ACHN (cell line): ENCODE results near the gene PRKN.
A peak's percentile ranks its signal among the peaks of the same experiment; 100 is the strongest.

Source experiments
- DNase-seq: peaks from one replicate; pipeline ENCODE4 v3.0.0-alpha.2; 2015
- in situ Hi-C: cut with HindIII; loops from 2 replicates; pipeline ENCODE4 v1.10.0; 2017; ENCODE audit warnings: low sequenced_read_pairs, low pct_ligation_motif_present, low pct_unique_long_range_greater_than_20kb

PRKN gene

GRCh38 chr6:161429921-161430490 lies 1297.6 kb downstream of the PRKN start:
- DNase-seq: peak; percentile 27
- in situ Hi-C loops: no loop called here

- DNase-seq: no peak
- in situ Hi-C loops: no loop called here
Observed at GRCh38 chr6:161424421-161424820, 1303.1 kb downstream of the PRKN start.

- in situ Hi-C loops: no loop called here
- no peak for DNase-seq
Observed at GRCh38 chr6:161422710-161423680, 1304.6 kb downstream of the PRKN start.

DNA sequence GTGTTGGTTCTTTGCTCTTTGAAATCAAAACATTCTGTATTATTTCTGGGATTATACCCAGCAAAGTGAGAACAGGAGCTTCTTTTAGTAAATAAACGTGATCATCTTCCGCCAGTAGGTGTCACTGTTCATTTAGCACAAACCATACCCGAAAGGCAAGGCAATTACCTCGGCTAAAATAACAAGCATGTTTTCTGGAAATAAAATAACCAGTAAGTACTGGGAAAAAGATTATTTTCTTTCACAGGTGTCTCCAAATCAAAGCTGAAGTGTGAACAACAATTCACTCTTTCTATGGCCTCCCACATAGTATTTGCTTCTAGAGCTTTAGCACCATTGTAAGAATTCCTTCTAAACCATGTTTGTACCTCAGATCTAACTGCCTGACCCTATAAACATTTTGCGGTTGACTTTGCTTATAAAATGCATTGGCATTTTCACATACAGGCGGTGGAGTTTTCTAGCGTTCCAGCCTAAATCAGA lies 1309.1 kb downstream of the PRKN start:
- in situ Hi-C loops: no loop called here
- DNase-seq: peak; percentile 79

DNA sequence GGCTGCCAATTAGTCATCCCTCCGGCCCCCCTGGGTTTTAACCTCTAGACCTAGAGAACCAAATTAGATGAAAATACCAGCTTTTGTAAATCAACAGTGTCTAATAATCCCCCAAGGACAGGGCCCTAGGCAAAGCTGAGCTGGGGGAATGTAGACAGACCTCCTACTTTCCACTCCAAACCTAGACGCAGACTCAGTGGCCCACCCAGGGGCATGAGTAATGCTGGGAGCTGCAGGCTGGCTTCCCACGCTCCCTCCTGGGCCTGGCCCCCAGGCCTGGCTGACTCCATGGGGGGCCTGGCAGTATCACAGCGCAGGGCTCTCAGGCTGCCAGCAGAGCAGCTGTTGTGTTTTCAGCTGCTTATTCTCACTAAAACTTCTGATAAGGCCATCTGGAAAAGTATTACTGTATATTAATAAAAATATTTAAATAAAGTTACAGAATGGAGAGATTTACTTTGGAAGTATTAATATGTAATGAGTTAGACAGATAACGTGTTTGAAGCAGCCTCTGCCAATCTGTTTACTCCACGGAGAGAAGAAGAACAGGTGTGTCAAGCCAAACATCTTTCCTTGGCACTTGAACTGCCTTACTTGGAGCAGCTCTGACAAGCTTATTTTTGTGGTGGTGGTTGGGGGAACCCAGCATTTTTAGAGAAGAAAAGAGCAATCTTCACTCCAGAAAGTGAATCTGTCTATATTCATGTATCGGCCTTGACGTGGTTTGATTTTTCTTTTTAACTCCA lies 1309.7 kb downstream of the PRKN start:
- DNase-seq: peak; percentile 46
- in situ Hi-C loops: no loop called here

DNA sequence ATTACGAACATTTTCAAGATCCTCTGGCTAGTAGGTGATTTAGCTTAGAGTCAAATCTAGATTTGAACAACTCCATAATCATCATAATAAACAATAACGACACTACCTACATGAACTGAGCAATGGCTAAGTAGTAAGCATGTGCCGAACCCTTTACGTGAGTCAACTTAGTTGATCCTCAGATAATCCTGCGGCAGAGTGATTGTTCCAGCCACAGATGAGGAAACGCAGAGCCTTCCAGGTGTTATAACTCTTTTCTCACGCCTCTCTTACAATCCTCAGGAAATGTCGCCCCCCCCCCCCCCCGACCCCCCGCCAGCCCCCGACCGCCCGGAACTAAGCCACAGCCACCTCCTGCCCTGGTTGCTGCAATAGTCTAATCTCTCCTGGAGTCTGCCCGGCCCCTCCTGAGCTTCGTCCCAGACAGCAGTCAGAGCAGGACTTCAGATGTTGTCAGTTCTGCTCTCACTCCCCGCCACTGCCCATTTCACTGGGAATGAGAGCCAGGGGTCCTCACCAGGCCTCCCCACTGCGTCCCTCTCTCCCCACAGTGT lies 1312.2 kb downstream of the PRKN start:
- in situ Hi-C loops: no loop called here
- DNase-seq: no peak

GRCh38 chr6:161414707-161415106 lies 1312.9 kb downstream of the PRKN start:
- DNase-seq: no peak
- in situ Hi-C loops: no loop called here

GRCh38 chr6:161414180-161414579 lies 1313.4 kb downstream of the PRKN start:
- no peak for DNase-seq
- in situ Hi-C loops: no loop called here

DNA sequence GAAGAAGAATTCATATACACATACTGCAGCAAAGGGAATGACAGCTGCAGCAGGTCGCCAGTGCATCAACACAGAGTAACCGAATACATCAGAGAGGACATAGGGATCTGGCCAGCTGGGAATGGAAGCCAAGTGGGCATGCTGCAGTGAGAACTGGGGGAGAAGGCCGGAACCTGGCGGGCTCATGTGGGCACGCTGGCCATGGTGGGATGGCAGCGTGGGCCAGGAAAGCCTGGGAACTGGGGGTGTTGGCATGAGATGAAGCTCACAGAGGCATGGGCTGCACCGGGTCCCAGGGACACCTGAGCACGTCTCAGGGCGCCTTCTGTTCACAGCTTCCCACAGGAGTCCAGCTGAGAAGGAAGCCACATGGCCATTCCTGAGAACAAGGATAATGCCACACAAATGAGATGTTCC lies 1314.2 kb downstream of the PRKN start:
- in situ Hi-C loops: no loop called here

GRCh38 chr6:161412795-161413194 lies 1314.8 kb downstream of the PRKN start:
- DNase-seq: no peak
- in situ Hi-C loops: no loop called here

More for the DNA sequence above, 1314.2 kb downstream of the PRKN start:
- no peak for DNase-seq

DNA sequence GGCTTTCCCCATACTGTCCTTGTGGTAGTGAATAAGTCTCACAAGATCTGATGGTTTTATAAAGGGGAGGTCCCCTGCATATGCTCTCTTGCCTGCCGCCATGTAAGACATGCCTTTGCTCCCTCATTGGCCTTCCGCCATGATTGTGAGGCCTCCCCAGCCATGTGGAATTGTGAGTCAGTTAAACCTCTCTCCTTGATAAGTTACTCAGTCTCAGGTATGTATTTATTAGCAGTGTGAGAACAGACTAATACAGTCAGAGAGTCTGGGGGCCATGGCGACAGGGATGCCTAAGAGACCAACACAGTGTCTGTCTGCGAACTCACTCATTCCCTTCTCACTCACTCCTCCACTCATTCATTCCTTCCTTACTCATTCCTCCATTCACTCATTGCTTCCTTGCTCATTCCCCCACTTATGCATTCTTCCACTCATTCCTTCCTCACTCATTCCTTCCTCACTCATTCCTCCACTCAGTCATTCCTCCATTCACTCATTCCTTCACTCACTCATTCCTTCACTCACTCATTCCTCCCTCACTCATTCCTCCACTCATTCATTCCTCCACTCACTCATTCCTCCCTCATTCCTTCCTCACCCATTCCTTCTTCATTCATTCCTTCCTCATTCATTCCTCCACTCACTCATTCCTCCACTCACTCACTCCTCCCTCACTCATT lies 1316.2 kb downstream of the PRKN start:
- DNase-seq: peak; percentile 12
- in situ Hi-C loops: no loop called here

DNA sequence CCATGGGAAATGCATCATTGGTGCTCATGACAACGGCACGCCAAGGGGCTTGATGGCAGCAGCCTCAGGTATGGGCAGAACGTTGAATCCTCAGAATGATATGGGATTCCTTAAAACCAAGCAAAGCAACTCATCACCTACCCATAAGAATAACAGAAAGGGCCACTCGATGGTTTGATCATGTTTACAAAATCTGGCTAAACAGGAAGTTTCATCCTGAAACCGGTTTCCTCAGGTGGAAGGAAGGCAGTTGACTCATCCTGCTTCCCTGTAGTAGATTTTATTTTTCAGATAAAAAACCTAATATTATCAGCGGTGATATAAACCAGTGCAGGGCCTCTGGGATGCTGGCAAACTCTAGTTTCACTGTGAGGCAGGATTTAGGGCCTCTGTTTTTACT lies 1316.8 kb downstream of the PRKN start:
- in situ Hi-C loops: no loop called here

DNA sequence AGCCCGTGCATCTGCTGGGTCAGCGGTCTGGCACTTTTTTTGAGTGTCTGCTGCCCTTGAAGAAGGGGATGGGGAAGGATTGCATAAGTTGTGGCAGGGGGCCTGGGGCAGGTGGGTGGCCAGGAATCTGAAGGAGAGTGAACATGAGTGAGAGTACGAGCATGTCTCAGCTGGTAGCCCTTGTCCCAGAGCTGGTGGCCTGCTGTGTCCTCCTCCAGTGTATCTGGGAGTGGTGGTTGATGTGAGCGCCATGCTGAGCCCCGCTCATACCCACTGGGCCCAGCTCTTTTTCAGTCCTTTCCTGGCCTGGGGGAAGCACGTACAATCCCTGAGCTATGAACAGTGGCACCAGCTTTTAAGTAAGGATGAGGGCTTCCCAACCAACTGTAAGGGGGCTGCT lies 1317.5 kb downstream of the PRKN start:
- DNase-seq: no peak
- in situ Hi-C loops: no loop called here

More for the DNA sequence above, 1316.8 kb downstream of the PRKN start:
- DNase-seq: no peak

DNA sequence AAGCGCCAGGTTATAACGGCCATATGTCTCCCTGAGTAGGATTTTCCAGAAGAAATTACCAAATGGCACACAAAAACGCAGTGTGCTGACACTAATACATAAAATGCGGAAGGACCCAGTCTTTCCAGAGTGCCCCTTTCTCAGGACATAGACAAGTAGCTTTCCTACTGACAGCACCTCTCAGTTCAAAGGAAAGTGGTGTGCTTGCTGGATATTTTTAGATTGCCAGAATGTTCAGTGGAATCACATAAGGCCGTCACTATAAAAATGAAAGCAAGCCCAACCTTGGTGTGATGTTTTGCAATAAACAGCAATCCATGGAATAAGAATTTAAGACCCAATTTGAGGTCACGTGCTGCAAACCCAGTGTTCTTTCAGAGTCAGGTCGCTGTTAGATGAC lies 1318.2 kb downstream of the PRKN start:
- in situ Hi-C loops: no loop called here
- no peak for DNase-seq

DNA sequence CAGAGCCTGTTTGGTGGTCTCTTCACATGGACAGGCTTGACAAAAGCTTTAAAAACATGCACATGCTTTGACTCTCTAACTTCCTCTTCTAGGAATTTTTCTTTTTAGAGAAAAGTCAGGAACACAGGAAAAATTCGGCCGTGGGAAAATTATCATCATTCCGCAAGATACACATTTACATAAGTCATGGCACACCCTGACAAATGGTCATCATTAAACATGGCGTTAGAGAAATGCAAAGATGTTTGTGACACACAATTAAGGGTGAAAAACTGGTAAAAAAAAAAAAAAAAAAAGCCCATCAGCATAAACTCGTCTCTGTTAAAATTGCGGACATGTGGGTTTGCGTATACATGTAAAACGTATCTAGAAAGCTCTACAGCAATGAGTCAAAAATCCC lies 1319.5 kb downstream of the PRKN start:
- in situ Hi-C loops: no loop called here
- no peak for DNase-seq

GRCh38 chr6:161407581-161407980 lies 1320.0 kb downstream of the PRKN start:
- in situ Hi-C loops: no loop called here
- DNase-seq: peak; percentile 91

DNA sequence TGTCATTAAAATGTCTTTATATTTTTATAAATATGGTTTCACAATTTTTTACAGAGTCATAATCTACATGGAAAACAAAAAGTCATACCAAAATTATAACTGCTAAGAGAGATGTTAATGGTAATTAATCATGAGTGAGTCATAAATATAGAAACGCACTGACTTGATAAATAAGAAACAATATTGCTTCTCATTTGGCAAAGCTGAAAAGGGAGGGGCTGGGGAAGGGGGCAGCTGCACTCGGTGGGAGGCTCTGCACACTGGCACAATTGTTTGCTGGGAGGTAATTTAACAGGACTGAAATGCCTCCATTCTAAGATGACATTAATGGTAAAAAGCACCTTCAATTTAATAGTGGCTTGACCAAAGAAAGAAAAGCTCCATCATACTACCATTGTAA lies 1320.5 kb downstream of the PRKN start:
- in situ Hi-C loops: no loop called here
- peak; percentile 16 for DNase-seq

DNA sequence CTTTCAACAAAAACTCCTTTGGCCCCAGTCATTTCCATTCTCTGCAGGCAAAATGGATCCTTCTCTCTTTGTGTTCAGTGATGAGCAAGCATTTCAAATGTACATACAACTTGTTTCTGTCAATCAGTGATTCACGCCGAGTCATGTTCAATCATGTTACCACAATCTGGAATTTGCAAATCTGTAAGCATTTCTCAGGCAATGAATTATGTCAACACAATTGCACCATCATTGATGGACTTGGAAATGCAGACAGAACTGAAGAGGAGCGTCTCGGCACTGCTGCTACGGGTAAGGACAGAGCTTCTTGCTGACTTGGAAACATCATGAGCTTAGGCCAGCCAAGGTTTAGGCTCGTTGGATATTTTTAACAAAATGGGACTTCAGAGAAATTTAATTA lies 1320.9 kb downstream of the PRKN start:
- in situ Hi-C loops: no loop called here
- DNase-seq: peak; percentile 85
